ENCODE measurements around the gene E2F2. TPM values are rescaled to one million over a fixed set of nuclear protein-coding genes. Genes with fewer than 3 reads are reported as not detected.
"Not testable (repeated sequence)": the region's sequence is repeated elsewhere in the genome, so short reads cannot be mapped to it uniquely, and the experiment has no call there.

Gene E2F2
- total RNA-seq, 1 donor from 2014 or later: 5.1 TPM

- no peak for DNase-seq (ENCODE audit: low spot score)
Measured at GRCh38 chr1:23546897-23547584, 16.0 kb upstream of the E2F2 start.

- no peak for DNase-seq (ENCODE audit: low spot score)
Measured at GRCh38 chr1:23545851-23546250, 14.8 kb upstream of the E2F2 start.

- DNase-seq (ENCODE audit: low spot score): peak; percentile 90
Measured at GRCh38 chr1:23544444-23545389, 13.7 kb upstream of the E2F2 start.

GRCh38 chr1:23543707-23544443, 12.8 kb upstream of the E2F2 start:
- DNase-seq (ENCODE audit: low spot score): no peak

GRCh38 chr1:23542940-23543339, 11.9 kb upstream of the E2F2 start:
- not testable (repeated sequence) for DNase-seq (ENCODE audit: low spot score)

GRCh38 chr1:23539698-23540266, 8.7 kb upstream of the E2F2 start:
- DNase-seq (ENCODE audit: low spot score): peak; percentile 93

- no peak for DNase-seq (ENCODE audit: low spot score)
Measured at GRCh38 chr1:23537296-23537973, 6.4 kb upstream of the E2F2 start.

- DNase-seq (ENCODE audit: low spot score): no peak
Measured at GRCh38 chr1:23533246-23534023, 2.4 kb upstream of the E2F2 start.

- no peak for DNase-seq (ENCODE audit: low spot score)
Measured at GRCh38 chr1:23531562-23532094, 595 bp upstream of the E2F2 start.

GRCh38 chr1:23530087-23530746, 816 bp downstream of the E2F2 start:
- DNase-seq (ENCODE audit: low spot score): no peak

- no peak for DNase-seq (ENCODE audit: low spot score)
Measured at GRCh38 chr1:23529146-23530086, 1.6 kb downstream of the E2F2 start.

- peak; percentile 80 for DNase-seq (ENCODE audit: low spot score)
Measured at GRCh38 chr1:23528250-23528978, 2.6 kb downstream of the E2F2 start.

- DNase-seq (ENCODE audit: low spot score): no peak
Measured at GRCh38 chr1:23527900-23528249, 3.2 kb downstream of the E2F2 start.

- no peak for DNase-seq (ENCODE audit: low spot score)
Measured at GRCh38 chr1:23527366-23527765, 3.7 kb downstream of the E2F2 start.

GRCh38 chr1:23526329-23527041, 4.5 kb downstream of the E2F2 start:
- DNase-seq (ENCODE audit: low spot score): no peak

GRCh38 chr1:23525558-23526250, 5.3 kb downstream of the E2F2 start:
- DNase-seq (ENCODE audit: low spot score): no peak
